ENCODE data around the gene PEX1.
"Not testable (repeated sequence)": the region's sequence is repeated elsewhere in the genome, so short reads cannot be mapped to it uniquely, and the experiment has no call there.

Gene PEX1

GRCh38 chr7:92468589-92468988 is 59.7 kb downstream of the PEX1 start:
- not testable (repeated sequence) for DNase-seq (ENCODE audit: low read depth in 2 of 2); H3K4me3 ChIP-seq (replicated peaks in 1 of 2; ENCODE audit: low read depth in 2 of 2, low read length in 2 of 2)

GRCh38 chr7:92466682-92467081 is 61.6 kb downstream of the PEX1 start:
- H3K4me3 ChIP-seq (replicated peaks in 1 of 2; ENCODE audit: low read depth in 2 of 2, low read length in 2 of 2) = no peak overlapping the region
- TF ChIP-seq CTCF (IDR thresholded peaks at IDR 0.05; ENCODE audit: low read depth, low read length) = no peak
- DNase-seq (ENCODE audit: low read depth in 2 of 2) = no peak

GRCh38 chr7:92464515-92464914 is 63.8 kb downstream of the PEX1 start:
- DNase-seq (ENCODE audit: low read depth in 2 of 2) = no peak
- no peak for TF ChIP-seq CTCF (IDR thresholded peaks at IDR 0.05; ENCODE audit: low read depth, low read length)
- H3K4me3 ChIP-seq (replicated peaks in 1 of 2; ENCODE audit: low read depth in 2 of 2, low read length in 2 of 2) = no peak overlapping the region

- no peak for DNase-seq (ENCODE audit: low read depth in 2 of 2)
- no peak for TF ChIP-seq CTCF (IDR thresholded peaks at IDR 0.05; ENCODE audit: low read depth, low read length)
- no peak overlapping the region for H3K4me3 ChIP-seq (replicated peaks in 1 of 2; ENCODE audit: low read depth in 2 of 2, low read length in 2 of 2)
Measured at GRCh38 chr7:92462560-92462959, 65.8 kb downstream of the PEX1 start.

- TF ChIP-seq CTCF (IDR thresholded peaks at IDR 0.05; ENCODE audit: low read depth, low read length) = peak; percentile 82
- no peak overlapping the region for H3K4me3 ChIP-seq (replicated peaks in 1 of 2; ENCODE audit: low read depth in 2 of 2, low read length in 2 of 2)
- peak; percentile 64 for DNase-seq (ENCODE audit: low read depth in 2 of 2)
Measured at GRCh38 chr7:92461027-92462003, 67.0 kb downstream of the PEX1 start.

- DNase-seq (ENCODE audit: low read depth in 2 of 2) = no peak
- no peak overlapping the region for H3K4me3 ChIP-seq (replicated peaks in 1 of 2; ENCODE audit: low read depth in 2 of 2, low read length in 2 of 2)
- TF ChIP-seq CTCF (IDR thresholded peaks at IDR 0.05; ENCODE audit: low read depth, low read length) = no peak
Measured at GRCh38 chr7:92460510-92460909, 67.8 kb downstream of the PEX1 start.

GRCh38 chr7:92460109-92460508 is 68.2 kb downstream of the PEX1 start:
- DNase-seq (ENCODE audit: low read depth in 2 of 2) = no peak
- no peak overlapping the region for H3K4me3 ChIP-seq (replicated peaks in 1 of 2; ENCODE audit: low read depth in 2 of 2, low read length in 2 of 2)
- no peak for TF ChIP-seq CTCF (IDR thresholded peaks at IDR 0.05; ENCODE audit: low read depth, low read length)
